Lung (tissue), 12 donors: Measurements from ENCODE around the gene CEP164. TPM values are rescaled to one million over a fixed set of nuclear protein-coding genes. Genes with fewer than 3 reads are reported as not detected.

Source experiments
- ATAC-seq: fragments of 200-7000 bp; cut with Tn5 transposase; one replicate; pipeline ENCODE4 v1.9.1; 2020; ENCODE audit warnings: moderate number of reproducible peaks; ENCODE audit not compliant: insufficient read depth, low FRiP score
- DNase-seq, 3 donors: peaks; one replicate each; pipeline ENCODE4 v3.0.0-alpha.2; 2013 to 2017
- H3K27ac ChIP-seq, 2 donors: one replicate each; pipeline ENCODE4 v1.5.1; 2013; ENCODE audit warnings: mild to moderate bottlenecking in 2 of 2, moderate library complexity in 2 of 2, control low read depth in 1 of 2, inconsistent platforms in 1 of 2, low read depth in 1 of 2, low read length in 1 of 2
- H3K27me3 ChIP-seq, 3 donors: one replicate each; pipeline ENCODE4 v1.5.1; 2013; ENCODE audit warnings: low read length in 2 of 3; ENCODE audit not compliant: control insufficient read depth in 3 of 3, insufficient read depth in 3 of 3
- H3K36me3 ChIP-seq, 4 donors: one replicate each; pipeline ENCODE4 v1.5.1; 2013; ENCODE audit warnings: low read length in 4 of 4, mild to moderate bottlenecking in 1 of 4, moderate library complexity in 1 of 4; ENCODE audit not compliant: control insufficient read depth in 4 of 4, insufficient read depth in 4 of 4
- H3K4me1 ChIP-seq, 5 donors: one replicate each; pipeline ENCODE4 v1.5.1; 2013; ENCODE audit warnings: low read length in 5 of 5, mild to moderate bottlenecking in 2 of 5, moderate library complexity in 1 of 5; ENCODE audit not compliant: control insufficient read depth in 5 of 5, insufficient read depth in 5 of 5
- H3K4me3 ChIP-seq: one replicate; pipeline ENCODE4 v1.5.1; 2013; ENCODE audit warnings: mild to moderate bottlenecking, control low read depth, moderate library complexity
- H3K9ac ChIP-seq, 2 donors: one replicate each; pipeline ENCODE4 v1.5.1; 2013; ENCODE audit warnings: low read length in 2 of 2, control low read depth in 1 of 2; ENCODE audit not compliant: insufficient read depth in 1 of 2
- H3K9me3 ChIP-seq, 4 donors: one replicate each; pipeline ENCODE4 v1.5.1; 2013; ENCODE audit warnings: low read length in 3 of 4, mild to moderate bottlenecking in 1 of 4, moderate library complexity in 1 of 4; ENCODE audit not compliant: control insufficient read depth in 4 of 4, insufficient read depth in 3 of 4
- CTCF ChIP-seq: IDR thresholded peaks from 2 replicates; pipeline ENCODE4 v1.5.1; 2012; ENCODE audit warnings: mild to moderate bottlenecking; ENCODE audit errors: control extremely low read depth, extremely low read depth
- WGBS, 2 donors: extraction: QIAGEN DNeasy Blood & Tissue Kit; methylation state at CpG; one replicate each; pipeline ENCODE4 v1.1.7; 2013; 5-methylcytosine and 5-hydroxymethylcytosine counted together
- polyA plus RNA-seq, 2 donors: library from polyadenylated mRNA; stranded (reverse); fragments of 200-250 nt; gene quantifications; one replicate each; pipeline ENCODE4 v1.2.1, GENCODE V29; 2013
- total RNA-seq, 2 donors: library from RNA; depleted of rRNA in 1 of 2; stranded (reverse); fragments of >200 nt in 1 of 2; gene quantifications; one replicate each; pipeline ENCODE4 v1.2.1, GENCODE V29; 2014 to 2021
- donor health status: control.
- donor health status: control.
- donor health status: Bipolar disorder and iron deficiency.
- donor health status: healthy.
- donor health status: DM: yes; HTN: yes; CAD: no.

Gene CEP164
- total and polyA plus RNA-seq, 4 donors = 12.0 to 36.1 (median 26.7) TPM

DNA sequence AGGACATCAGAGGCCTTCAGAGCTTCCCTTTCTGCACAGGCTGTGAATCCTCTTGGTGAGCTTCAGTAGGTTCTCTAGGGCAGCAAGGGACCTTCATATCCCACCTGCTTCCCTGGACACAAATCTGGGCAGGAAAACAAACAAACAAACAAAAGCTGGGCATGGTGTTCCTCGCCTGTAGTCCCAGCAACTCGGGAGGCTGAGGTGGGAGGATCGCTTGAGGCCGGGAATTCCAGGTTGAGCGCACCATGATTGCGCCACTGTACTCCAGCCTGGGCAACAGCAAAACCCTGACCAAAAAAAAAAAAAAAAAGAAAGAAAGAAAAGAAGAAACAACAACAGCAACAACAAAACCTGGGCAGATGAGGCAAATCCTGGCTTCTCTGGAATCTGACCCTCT is 92.9 kb downstream of the CEP164 start:
- Histone ChIP-seq H3K9ac (no peak overlapping the region), H3K4me3 (no peak overlapping the region), H3K36me3 (no peaks in the 10 kb centered on the region), H3K27ac (no peak overlapping the region), H3K4me1 (no peaks in the 10 kb centered on the region), H3K27me3 (no peaks in the 10 kb centered on the region), H3K9me3 (no peaks in the 10 kb centered on the region)
- ATAC-seq = no peak
- no peak for TF ChIP-seq CTCF
- WGBS, 2 donors = 94% methylated on average over 6 of the region's 6 CpGs
- DNase-seq = no peak

DNA sequence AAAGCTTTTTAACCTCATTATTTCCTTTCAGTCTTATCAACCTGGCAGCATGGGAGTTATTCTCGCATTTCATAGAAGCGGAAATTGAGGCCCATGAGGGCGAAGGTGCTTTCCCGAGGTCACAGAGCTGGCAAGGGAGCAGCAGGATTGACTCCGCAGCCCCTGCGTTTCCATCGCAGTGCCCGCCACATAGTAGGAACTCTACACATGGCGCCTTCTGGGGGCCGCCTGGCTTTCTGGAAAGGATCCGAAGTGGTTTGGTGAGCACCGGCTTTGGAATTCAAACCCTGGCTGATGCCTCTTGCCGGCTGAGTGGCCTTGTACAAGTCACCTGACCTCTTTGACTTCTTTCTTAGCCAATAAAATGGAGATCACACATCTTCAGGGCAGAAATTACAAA is 93.4 kb downstream of the CEP164 start:
- DNase-seq = no peak
- Histone ChIP-seq H3K4me3 (no peak overlapping the region), H3K36me3 (no peaks in the 10 kb centered on the region), H3K4me1 (no peaks in the 10 kb centered on the region), H3K9me3 (no peaks in the 10 kb centered on the region), H3K27me3 (no peaks in the 10 kb centered on the region), H3K9ac (no peak overlapping the region), H3K27ac (no peak overlapping the region)
- no peak for ATAC-seq
- WGBS, 2 donors = 83 to 84% methylated on average over 13 of the region's 13 CpGs
- TF ChIP-seq CTCF = no peak

- TF ChIP-seq CTCF = no peak
- no peaks in the 10 kb centered on the region for H3K9me3 ChIP-seq
- no peaks in the 10 kb centered on the region for H3K27me3 ChIP-seq
- WGBS, 2 donors = 85 to 89% methylated on average over 7 of the region's 7 CpGs
- H3K4me3 ChIP-seq = no peak overlapping the region
- no peak for DNase-seq
- no peak overlapping the region for H3K9ac ChIP-seq
- no peak overlapping the region for H3K27ac ChIP-seq
- no peaks in the 10 kb centered on the region for H3K4me1 ChIP-seq
- no peak for ATAC-seq
- H3K36me3 ChIP-seq = no peaks in the 10 kb centered on the region
These were observed 93.8 kb downstream of the CEP164 start for GRCh38 chr11:117421476-117421875.

- no peak for TF ChIP-seq CTCF
- H3K9me3 ChIP-seq = no peaks in the 10 kb centered on the region
- no peak for DNase-seq
- 87 to 92% methylated on average over 14 of the region's 14 CpGs for WGBS, 2 donors
- no peak overlapping the region for H3K9ac ChIP-seq
- H3K36me3 ChIP-seq = no peaks in the 10 kb centered on the region
- no peaks in the 10 kb centered on the region for H3K4me1 ChIP-seq
- no peak overlapping the region for H3K4me3 ChIP-seq
- no peak for ATAC-seq
- H3K27me3 ChIP-seq = no peaks in the 10 kb centered on the region
- H3K27ac ChIP-seq = no peak overlapping the region
These were observed 95.5 kb downstream of the CEP164 start for GRCh38 chr11:117423046-117423575.
